C4-2B (cell line): ENCODE measurements around the gene SH2D4B.

Experiments used
- ZFX ChIP-seq: fragments of 450-650 bp; IDR thresholded peaks from 2 replicates; pipeline ENCODE4 v1.6.1; 2017
- TF ChIP-seq, protein P1 (sequence below): fragments of 450-650 bp; conservative IDR thresholded peaks from 2 replicates; pipeline ENCODE4 v1.5.1; 2017; ENCODE audit warnings: mild to moderate bottlenecking

DNA sequence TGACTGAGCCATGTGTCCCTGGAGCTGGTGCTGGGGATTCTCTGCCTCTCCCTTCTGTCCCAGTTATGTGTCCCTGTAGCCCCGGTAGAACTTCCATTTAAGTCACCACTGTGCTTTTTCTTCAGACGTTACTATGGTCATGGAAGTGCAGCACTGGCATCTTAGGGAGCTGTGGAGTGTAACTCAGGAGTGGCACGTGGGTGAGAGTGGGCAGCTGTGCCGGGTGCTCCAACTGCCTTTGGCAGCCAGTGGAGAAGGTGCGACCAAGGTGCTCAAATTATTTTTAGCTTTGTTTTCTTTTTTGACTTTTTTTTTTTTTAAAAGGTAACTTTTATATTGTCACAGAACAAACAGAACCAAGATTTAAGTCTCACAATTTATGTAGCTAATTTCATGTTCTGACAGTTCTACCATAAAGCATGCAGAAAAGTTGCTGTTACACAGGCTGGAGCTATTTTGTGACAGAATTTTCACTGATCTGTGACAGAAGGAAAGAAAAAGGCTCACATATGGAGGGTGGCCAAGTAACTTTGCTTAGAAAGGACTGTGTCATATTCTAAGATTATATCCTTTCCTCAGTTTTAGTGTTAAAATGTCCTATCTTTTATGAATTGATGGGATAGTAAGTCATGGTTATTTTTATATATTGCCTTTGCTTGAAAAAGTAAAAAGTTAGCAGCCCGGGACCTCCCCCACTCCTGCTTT lies 73.9 kb downstream of the SH2D4B start:
- TF ChIP-seq, protein P1, sequence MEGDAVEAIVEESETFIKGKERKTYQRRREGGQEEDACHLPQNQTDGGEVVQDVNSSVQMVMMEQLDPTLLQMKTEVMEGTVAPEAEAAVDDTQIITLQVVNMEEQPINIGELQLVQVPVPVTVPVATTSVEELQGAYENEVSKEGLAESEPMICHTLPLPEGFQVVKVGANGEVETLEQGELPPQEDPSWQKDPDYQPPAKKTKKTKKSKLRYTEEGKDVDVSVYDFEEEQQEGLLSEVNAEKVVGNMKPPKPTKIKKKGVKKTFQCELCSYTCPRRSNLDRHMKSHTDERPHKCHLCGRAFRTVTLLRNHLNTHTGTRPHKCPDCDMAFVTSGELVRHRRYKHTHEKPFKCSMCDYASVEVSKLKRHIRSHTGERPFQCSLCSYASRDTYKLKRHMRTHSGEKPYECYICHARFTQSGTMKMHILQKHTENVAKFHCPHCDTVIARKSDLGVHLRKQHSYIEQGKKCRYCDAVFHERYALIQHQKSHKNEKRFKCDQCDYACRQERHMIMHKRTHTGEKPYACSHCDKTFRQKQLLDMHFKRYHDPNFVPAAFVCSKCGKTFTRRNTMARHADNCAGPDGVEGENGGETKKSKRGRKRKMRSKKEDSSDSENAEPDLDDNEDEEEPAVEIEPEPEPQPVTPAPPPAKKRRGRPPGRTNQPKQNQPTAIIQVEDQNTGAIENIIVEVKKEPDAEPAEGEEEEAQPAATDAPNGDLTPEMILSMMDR = no peak
- no peak for TF ChIP-seq ZFX
